A673 (cell line): ENCODE measurements around the gene SKP2. TPM values are rescaled to one million over a fixed set of nuclear protein-coding genes. Genes with fewer than 3 reads are reported as not detected.

ENCODE experiments used
- BruUV-seq: library from RNA; stranded (reverse); fragments of 400-500 nt; replicated peaks from 2 replicates; lab custom pipeline; 2021; lab: Mats Ljungman, UMichigan
- CTCF ChIA-PET: fragments of 300-600 bp; sonication (Branson Sonifier 250); formaldehyde crosslinking; loops from one replicate; lab custom pipeline; 2022; ENCODE audit warnings: antibody characterized with exemption; lab: Charles Lee
- POLR2A ChIA-PET: fragments of 300-600 bp; sonication (Branson Sonifier 250); formaldehyde crosslinking; loops from one replicate; lab custom pipeline; 2022; ENCODE audit warnings: antibody characterized with exemption; ENCODE audit not compliant: low non-redundant PET; lab: Charles Lee
- DNase-seq: peaks from one replicate; pipeline ENCODE4 v3.0.0-alpha.2; 2015; ENCODE audit warnings: low spot score
- H3K27ac ChIP-seq: fragments of 200-600 bp; sonication (generic); 2 replicates; pipeline ENCODE4 v1.5.1; 2016; ENCODE audit warnings: mixed run types, low read depth, mild to moderate bottlenecking, mixed read lengths, antibody characterized with exemption, low read length; ENCODE audit not compliant: poor library complexity, severe bottlenecking
- H3K27me3 ChIP-seq: fragments of 200-600 bp; sonication (generic); replicated peaks from 2 replicates; pipeline ENCODE4 v1.6.1; 2017; ENCODE audit warnings: mixed run types, low read depth, mild to moderate bottlenecking, mixed read lengths, antibody characterized with exemption, low read length; ENCODE audit not compliant: insufficient read depth, poor library complexity
- H3K36me3 ChIP-seq: fragments of 200-600 bp; sonication (generic); 2 replicates; pipeline ENCODE4 v1.6.1; 2016; ENCODE audit warnings: mixed run types, mild to moderate bottlenecking, mixed read lengths, antibody characterized with exemption, low read length; ENCODE audit not compliant: insufficient read depth, poor library complexity, severe bottlenecking
- H3K4me1 ChIP-seq: fragments of 200-600 bp; sonication (generic); 2 replicates; pipeline ENCODE4 v1.6.1; 2017; ENCODE audit warnings: mixed run types, mild to moderate bottlenecking, mixed read lengths, antibody characterized with exemption, low read length; ENCODE audit not compliant: insufficient read depth, poor library complexity, severe bottlenecking
- H3K4me3 ChIP-seq: fragments of 200-600 bp; sonication (generic); 2 replicates; pipeline ENCODE4 v1.5.1; 2016; ENCODE audit warnings: low read depth, mixed run types, mild to moderate bottlenecking, mixed read lengths, low read length; ENCODE audit not compliant: poor library complexity, severe bottlenecking
- H3K9me3 ChIP-seq: fragments of 200-600 bp; sonication (generic); 2 replicates; pipeline ENCODE4 v1.6.1; 2016; ENCODE audit warnings: mixed run types, low read depth, mild to moderate bottlenecking, mixed read lengths, antibody characterized with exemption, low read length; ENCODE audit not compliant: poor library complexity, severe bottlenecking
- CTCF ChIP-seq: fragments of 300-800, 200-600 bp; sonication (generic); conservative IDR thresholded peaks from 2 replicates; pipeline ENCODE4 v1.5.1; 2017; ENCODE audit warnings: low read depth, mild to moderate bottlenecking, antibody characterized with exemption, low read length, moderate library complexity, mixed read lengths
- EZH2 ChIP-seq: fragments of 200-600 bp; sonication (generic); IDR thresholded peaks from 2 replicates; pipeline ENCODE4 v1.6.1; 2017; ENCODE audit warnings: borderline replicate concordance, low read depth, mild to moderate bottlenecking, mixed read lengths, antibody characterized with exemption, low read length; ENCODE audit not compliant: poor library complexity, severe bottlenecking
- intact Hi-C: fragments of 100-400 bp; cut with micrococcal nuclease; formaldehyde crosslinking; loops from one replicate; pipeline ENCODE4 v1.10.0; 2022; ENCODE audit not compliant: unreplicated experiment
- total RNA-seq: library from RNA; stranded (reverse); gene quantifications from 2 replicates; pipeline ENCODE4 v1.2.3, GENCODE V29; 2021

The SKP2 gene
- total RNA-seq, 1 experiment from 2014 or later = 133 TPM

GRCh38 chr5:36208786-36209185 is 56.9 kb downstream of the SKP2 start:
- no peak for TF ChIP-seq CTCF
- no peak for TF ChIP-seq EZH2
- no peaks in the 10 kb centered on the region for H3K9me3 ChIP-seq
- no peaks in the 10 kb centered on the region for H3K4me1 ChIP-seq
- no peaks in the 10 kb centered on the region for H3K27me3 ChIP-seq
- no peak overlapping the region for H3K27ac ChIP-seq
- H3K36me3 ChIP-seq = peaks cover 5% of the 10 kb centered on the region
- intact Hi-C loops = no loop called here
- H3K4me3 ChIP-seq = no peak overlapping the region
- BruUV-seq = no TSS peak
- ChIA-PET CTCF (no interaction called here), POLR2A (no interaction called here)
- no peak for DNase-seq

- H3K4me1 ChIP-seq = no peaks in the 10 kb centered on the region
- CTCF ChIA-PET = no interaction called here
- intact Hi-C loops = no loop called here
- H3K9me3 ChIP-seq = no peaks in the 10 kb centered on the region
- POLR2A ChIA-PET = no interaction called here
- H3K4me3 ChIP-seq = no peak overlapping the region
- TF ChIP-seq CTCF = no peak
- no peak for TF ChIP-seq EZH2
- DNase-seq = no peak
- H3K27me3 ChIP-seq = no peaks in the 10 kb centered on the region
- peaks cover 5% of the 10 kb centered on the region for H3K36me3 ChIP-seq
- H3K27ac ChIP-seq = no peak overlapping the region
- BruUV-seq = no TSS peak
Observed at GRCh38 chr5:36209664-36210063, 57.8 kb downstream of the SKP2 start.

GRCh38 chr5:36214436-36214835 is 62.5 kb downstream of the SKP2 start:
- CTCF ChIA-PET = no interaction called here

More at GRCh38 chr5:36214436-36214835, 62.5 kb downstream of the SKP2 start:
- intact Hi-C loops = no loop called here
- POLR2A ChIA-PET = no interaction called here
- Histone ChIP-seq H3K4me3 (no peak overlapping the region), H3K36me3 (peaks cover 18% of the 10 kb centered on the region), H3K9me3 (no peaks in the 10 kb centered on the region), H3K27ac (no peak overlapping the region), H3K4me1 (no peaks in the 10 kb centered on the region), H3K27me3 (no peaks in the 10 kb centered on the region)
- no peak for DNase-seq
- BruUV-seq = no TSS peak
- TF ChIP-seq CTCF (no peak), EZH2 (no peak)
